HepG2 (cell line): ENCODE measurements around the gene KLHL40. TPM values are rescaled to one million over a fixed set of nuclear protein-coding genes. Genes with fewer than 3 reads are reported as not detected.

Source experiments
- ATAC-seq: fragments of 200-7000 bp; cut with Tn5 transposase; 3 replicates; pipeline ENCODE4 v1.9.1; 2020; ENCODE audit warnings: mild to moderate bottlenecking, moderate library complexity
- BruUV-seq: library from RNA; stranded (reverse); fragments of 400-500 nt; replicated peaks from 2 replicates; lab custom pipeline; 2021; lab: Mats Ljungman, UMichigan
- CTCF ChIA-PET: fragments of 300-600 bp; formaldehyde crosslinking; extraction: SDS; loops from one replicate; lab custom pipeline; 2021; ENCODE audit warnings: low total read pairs, inconsistent platforms, low intra/inter-chr PET ratio; lab: Yijun Ruan, JAX
- POLR2A ChIA-PET: fragments of 350-600 bp; sonication (Branson Sonifier 250); formaldehyde crosslinking; loops from one replicate; lab custom pipeline; 2020; ENCODE audit warnings: antibody characterized with exemption, inconsistent platforms; lab: Yijun Ruan, JAX
- DNase-seq: peaks from one replicate; pipeline ENCODE4 v3.0.0-alpha.2; 2015; ENCODE audit warnings: low spot score
- FAIRE-seq: peaks from 3 replicates; lab custom pipeline; 2011; peaks lifted over from hg19 to GRCh38; lab: Jason Lieb, UNC
- H2AFZ ChIP-seq: one replicate; pipeline ENCODE4 v1.6.1; 2011; ENCODE audit warnings: low read length, inconsistent platforms
- H3K27ac ChIP-seq: fragments of 300-600 bp; 3 replicates; pipeline ENCODE4 v1.8.0; 2011; ENCODE audit warnings: mixed run types, mild to moderate bottlenecking, mixed read lengths, low read length, inconsistent platforms; ENCODE audit not compliant: insufficient read depth; ENCODE audit errors: extremely low read length
- H3K27me3 ChIP-seq, 2 experiments: fragments of 200-600 bp in 1 of 2; 2 replicates in 1 of 2; 3 replicates in 1 of 2; pipeline versions ENCODE4 v1.6.0 to v1.8.0; 2011; ENCODE audit warnings: low read length in 2 of 2, mild to moderate bottlenecking in 2 of 2, moderate library complexity in 2 of 2, inconsistent platforms in 1 of 2; ENCODE audit not compliant: insufficient read depth in 2 of 2, control insufficient read depth in 1 of 2
- H3K36me3 ChIP-seq, 2 experiments: fragments of 200-600 bp in 1 of 2; replicated peaks in 1 of 2; 2 replicates in 1 of 2; 3 replicates in 1 of 2; pipeline versions ENCODE4 v1.5.1 to v1.8.0; 2011; ENCODE audit warnings: low read length in 2 of 2, inconsistent platforms in 1 of 2; ENCODE audit not compliant: insufficient read depth in 2 of 2, control insufficient read depth in 1 of 2
- H3K4me1 ChIP-seq: 2 replicates; pipeline ENCODE4 v1.5.1; 2012; ENCODE audit warnings: low read length, inconsistent platforms; ENCODE audit not compliant: insufficient read depth
- H3K4me2 ChIP-seq: 2 replicates; pipeline ENCODE4 v1.6.0; 2011; ENCODE audit warnings: low read depth, low read length, inconsistent platforms
- H3K4me3 ChIP-seq, 3 experiments: fragments of 200-600 bp in 1 of 3; sonication (generic), shearing (Covaris generic) in 1 of 3; replicated peaks in 1 of 3; 2 replicates each; pipeline ENCODE4 v1.5.1; 2011 to 2016; ENCODE audit warnings: low read length in 3 of 3, inconsistent platforms in 2 of 3, low read depth in 2 of 3, mild to moderate bottlenecking in 2 of 3, control low read depth in 1 of 3, mixed read lengths in 1 of 3; ENCODE audit not compliant: insufficient read depth in 1 of 3
- H3K79me2 ChIP-seq: one replicate; pipeline ENCODE4 v1.6.1; 2011; ENCODE audit warnings: low read length, inconsistent platforms; ENCODE audit not compliant: insufficient read depth
- H3K9ac ChIP-seq: 2 replicates; pipeline ENCODE4 v1.6.0; 2011; ENCODE audit warnings: mild to moderate bottlenecking, low read depth, low read length, inconsistent platforms; ENCODE audit not compliant: insufficient read depth
- H3K9me3 ChIP-seq: 2 replicates; pipeline ENCODE4 v1.5.1; 2012; ENCODE audit warnings: mild to moderate bottlenecking, low read length
- H4K20me1 ChIP-seq: 2 replicates; pipeline ENCODE4 v1.6.0; 2011; ENCODE audit warnings: inconsistent platforms, mild to moderate bottlenecking, low read length, moderate library complexity; ENCODE audit not compliant: insufficient read depth
- CENPX ChIP-seq: sonication (generic); formaldehyde crosslinking; IDR thresholded peaks from 2 replicates; pipeline ENCODE4 v1.9.0; 2021; ENCODE audit warnings: mild to moderate bottlenecking, missing genetic modification reagents, moderate library complexity
- PRDM15 ChIP-seq: sonication (generic); formaldehyde crosslinking; IDR thresholded peaks from 2 replicates; pipeline ENCODE4 v1.4.0; 2020; ENCODE audit warnings: missing genetic modification reagents
- SSRP1 ChIP-seq: IDR thresholded peaks from 2 replicates; pipeline ENCODE4 v1.6.1; 2016; ENCODE audit warnings: control low read depth
- WGBS: methylation state at CpG from one replicate; pipeline ENCODE4 v1.1.6; 2017; ENCODE audit warnings: low lambda C conversion rate; 5-methylcytosine and 5-hydroxymethylcytosine counted together
- in situ Hi-C: cut with HindIII; loops from 2 replicates; pipeline ENCODE4 v1.10.0; 2017; ENCODE audit warnings: low pct_unique_long_range_greater_than_20kb; ENCODE audit not compliant: extremely low pct_ligation_motif_present
- intact Hi-C: fragments of 100-400 bp; cut with micrococcal nuclease; formaldehyde crosslinking; loops from one replicate; pipeline ENCODE4 v1.10.0; 2022; ENCODE audit not compliant: unreplicated experiment
- polyA plus RNA-seq, 8 experiments: library from polyadenylated mRNA; depleted of rRNA in 3 of 8; stranded (reverse) in 7 of 8; unstranded in 1 of 8; fragments of >200 nt; fragmentation: Illumina TruSeq in 4 of 8; extraction: Trizol in 4 of 8; gene quantifications; 2 replicates each; pipeline versions ENCODE4 v1.2.1 to v1.2.3, GENCODE V29; 2011 to 2016; ENCODE audit warnings: low read depth in 4 of 8, missing spikeins in 1 of 8, mixed read lengths in 1 of 8; ENCODE audit not compliant: insufficient read depth in 1 of 8
- total RNA-seq, 5 experiments: library from RNA; depleted of rRNA; stranded (reverse); fragments of >200 nt; fragmentation: Illumina TruSeq; extraction: Trizol; gene quantifications; 2 replicates each; pipeline ENCODE4 v1.2.3, GENCODE V29; 2016; ENCODE audit warnings: low read depth in 1 of 5
- TF ChIP-seq, protein P1 (sequence below): sonication (generic); formaldehyde crosslinking; IDR thresholded peaks from 2 replicates; pipeline ENCODE4 v1.9.0; 2022; ENCODE audit warnings: missing genetic modification reagents, mild to moderate bottlenecking, borderline replicate concordance

Gene KLHL40
- total and polyA plus RNA-seq, 2 of the 13 experiments (the other 11 are each of a cell fraction or from before 2014, with no cell fraction given): not detected

DNA sequence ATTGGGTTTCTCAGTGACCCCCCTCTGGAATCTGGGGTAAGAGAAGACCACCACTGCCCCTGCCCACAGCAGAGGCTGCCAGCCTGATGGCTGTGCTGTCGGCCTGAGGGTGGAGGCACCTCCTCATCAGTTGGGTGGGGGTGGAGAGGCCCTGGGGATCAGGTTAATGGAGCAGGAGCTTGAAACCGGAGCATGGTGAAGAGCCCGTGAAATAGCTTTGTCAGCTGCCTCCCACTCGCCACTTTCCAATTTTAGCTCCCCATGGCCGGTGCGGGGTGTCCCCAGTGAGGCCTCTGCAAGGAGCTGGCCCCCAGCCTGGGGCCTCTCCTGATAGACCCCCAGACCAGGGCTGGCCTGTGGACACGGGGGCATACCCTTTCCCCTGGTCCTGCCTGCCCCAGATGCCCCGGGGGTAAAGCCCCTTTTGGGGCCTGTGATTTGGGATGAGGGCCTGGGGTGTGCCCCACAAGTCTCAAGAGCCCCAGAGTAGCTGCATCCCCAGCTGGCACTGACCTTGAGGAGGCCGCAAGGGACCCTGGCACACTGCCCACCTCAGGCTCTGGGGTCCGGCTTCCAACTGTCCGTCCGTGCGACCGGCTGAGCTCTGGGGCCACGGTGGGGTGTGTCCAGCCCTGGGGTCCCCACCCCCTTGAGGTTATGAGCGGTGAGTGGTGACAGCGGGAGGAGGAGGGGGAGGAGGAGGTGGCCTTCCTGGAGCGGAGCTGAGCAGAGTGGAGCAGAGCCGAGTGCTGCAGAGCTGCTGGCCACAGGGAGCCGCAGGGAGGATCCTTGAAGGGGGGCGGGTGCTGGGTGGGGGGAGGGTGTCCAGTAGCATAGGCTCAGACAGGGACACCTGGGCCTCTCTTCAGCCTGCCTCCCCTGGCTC lies 17.0 kb downstream of the KLHL40 start, which contains the start of gene HHATL:
Gene HHATL (minus strand): TSS at position 733 of the 886 bp plus-strand sequence. CDS start 1,972 bp downstream, outside the sequence.
- WGBS: 10% methylated on average over 5 of the region's 21 CpGs
- DNase-seq (no peak), ATAC-seq (no peak), FAIRE-seq (no peak)
- POLR2A ChIA-PET: no interaction called here
- CTCF ChIA-PET: no interaction called here
- TF ChIP-seq CENPX (CRISPR knock-in tag) (no peak), SSRP1 (no peak), PRDM15 (no peak)
- TF ChIP-seq, protein P1, sequence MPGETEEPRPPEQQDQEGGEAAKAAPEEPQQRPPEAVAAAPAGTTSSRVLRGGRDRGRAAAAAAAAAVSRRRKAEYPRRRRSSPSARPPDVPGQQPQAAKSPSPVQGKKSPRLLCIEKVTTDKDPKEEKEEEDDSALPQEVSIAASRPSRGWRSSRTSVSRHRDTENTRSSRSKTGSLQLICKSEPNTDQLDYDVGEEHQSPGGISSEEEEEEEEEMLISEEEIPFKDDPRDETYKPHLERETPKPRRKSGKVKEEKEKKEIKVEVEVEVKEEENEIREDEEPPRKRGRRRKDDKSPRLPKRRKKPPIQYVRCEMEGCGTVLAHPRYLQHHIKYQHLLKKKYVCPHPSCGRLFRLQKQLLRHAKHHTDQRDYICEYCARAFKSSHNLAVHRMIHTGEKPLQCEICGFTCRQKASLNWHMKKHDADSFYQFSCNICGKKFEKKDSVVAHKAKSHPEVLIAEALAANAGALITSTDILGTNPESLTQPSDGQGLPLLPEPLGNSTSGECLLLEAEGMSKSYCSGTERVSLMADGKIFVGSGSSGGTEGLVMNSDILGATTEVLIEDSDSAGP (CRISPR knock-in tag): 0 out of 2 replicates have a peak, but pooled peaks have one; percentile 0
- H3K9me3 ChIP-seq: no peaks in the 10 kb centered on the region
- no peak within 1 kb of the TSS for H3K4me2 ChIP-seq
- intact Hi-C loops: no loop called here
- H3K4me3 ChIP-seq: no peak within 1 kb of the TSS
- H3K79me2 ChIP-seq: no peaks in the 10 kb centered on the region
- no peak within 1 kb of the TSS for H3K27ac ChIP-seq
- no peaks in the 10 kb centered on the region for H3K4me1 ChIP-seq
- no peaks in the 10 kb centered on the region for H4K20me1 ChIP-seq
- H2AFZ ChIP-seq: no peak within 1 kb of the TSS
- H3K27me3 ChIP-seq: peaks cover 3 to 11% of the 10 kb centered on the region in 2 experiments; a peak in 2 of 5 replicates
- in situ Hi-C loops: no loop called here
- H3K9ac ChIP-seq: no peak within 1 kb of the TSS
- no TSS peak for BruUV-seq
- H3K36me3 ChIP-seq: no peaks in the 10 kb centered on the region
